Neural cell (in vitro differentiated cells): ENCODE results near the gene ATP2B2.

Experiments
- EP300 ChIP-seq: fragments of 450-650 bp; conservative IDR thresholded peaks from 2 replicates; pipeline ENCODE4 v1.6.1; 2014; ENCODE audit warnings: antibody characterized with exemption, mild to moderate bottlenecking, moderate library complexity; ENCODE audit not compliant: poor library complexity, severe bottlenecking
- EZH2 ChIP-seq: fragments of 200-600, 300-800 bp; shearing (Covaris generic), sonication (generic); IDR thresholded peaks from 2 replicates; pipeline ENCODE4 v1.6.1; 2014; ENCODE audit warnings: antibody characterized with exemption, low read length, borderline replicate concordance, mild to moderate bottlenecking; ENCODE audit not compliant: insufficient read depth, poor library complexity, severe bottlenecking
- RAD21 ChIP-seq: fragments of 450-650 bp; conservative IDR thresholded peaks from 2 replicates; pipeline ENCODE4 v1.6.1; 2014; ENCODE audit warnings: antibody characterized with exemption, mild to moderate bottlenecking, moderate library complexity
- TAF1 ChIP-seq: IDR thresholded peaks from 2 replicates; pipeline ENCODE4 v1.6.1; 2012; ENCODE audit warnings: low read depth
- TF ChIP-seq, protein P1 (sequence below): fragments of 450-650 bp; IDR thresholded peaks from 2 replicates; pipeline ENCODE4 v1.5.1; 2014; ENCODE audit warnings: antibody characterized with exemption, mild to moderate bottlenecking, moderate library complexity; ENCODE audit not compliant: poor library complexity, severe bottlenecking
- TF ChIP-seq, protein P2 (sequence below): IDR thresholded peaks from 2 replicates; pipeline ENCODE4 v1.6.1; 2012; ENCODE audit warnings: borderline replicate concordance

DNA sequence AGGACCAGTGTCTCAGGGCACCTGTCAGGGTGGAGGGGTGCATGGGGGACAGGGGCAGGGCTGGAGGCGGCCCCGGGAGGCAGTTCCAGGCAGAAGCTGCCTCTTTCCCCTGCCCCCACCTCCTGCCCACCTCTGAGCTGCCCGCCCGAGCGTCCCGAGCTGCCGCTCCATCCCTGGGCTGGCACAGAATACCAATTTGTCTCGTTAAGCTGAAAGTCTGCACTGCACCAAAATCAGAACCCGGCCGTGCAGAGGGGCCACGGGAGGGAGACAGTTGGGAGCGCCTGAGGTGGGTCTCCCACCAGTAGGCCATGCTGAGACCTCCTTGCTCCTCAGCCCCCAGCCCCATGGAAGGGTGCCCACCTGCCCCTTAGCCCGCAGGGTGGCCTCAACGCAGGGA is 1.3 kb upstream of the ATP2B2 start:
- TF ChIP-seq, protein P1, sequence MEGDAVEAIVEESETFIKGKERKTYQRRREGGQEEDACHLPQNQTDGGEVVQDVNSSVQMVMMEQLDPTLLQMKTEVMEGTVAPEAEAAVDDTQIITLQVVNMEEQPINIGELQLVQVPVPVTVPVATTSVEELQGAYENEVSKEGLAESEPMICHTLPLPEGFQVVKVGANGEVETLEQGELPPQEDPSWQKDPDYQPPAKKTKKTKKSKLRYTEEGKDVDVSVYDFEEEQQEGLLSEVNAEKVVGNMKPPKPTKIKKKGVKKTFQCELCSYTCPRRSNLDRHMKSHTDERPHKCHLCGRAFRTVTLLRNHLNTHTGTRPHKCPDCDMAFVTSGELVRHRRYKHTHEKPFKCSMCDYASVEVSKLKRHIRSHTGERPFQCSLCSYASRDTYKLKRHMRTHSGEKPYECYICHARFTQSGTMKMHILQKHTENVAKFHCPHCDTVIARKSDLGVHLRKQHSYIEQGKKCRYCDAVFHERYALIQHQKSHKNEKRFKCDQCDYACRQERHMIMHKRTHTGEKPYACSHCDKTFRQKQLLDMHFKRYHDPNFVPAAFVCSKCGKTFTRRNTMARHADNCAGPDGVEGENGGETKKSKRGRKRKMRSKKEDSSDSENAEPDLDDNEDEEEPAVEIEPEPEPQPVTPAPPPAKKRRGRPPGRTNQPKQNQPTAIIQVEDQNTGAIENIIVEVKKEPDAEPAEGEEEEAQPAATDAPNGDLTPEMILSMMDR, result no peak
- TF ChIP-seq TAF1, result no peak
- no peak for TF ChIP-seq EZH2
- TF ChIP-seq, protein P2, sequence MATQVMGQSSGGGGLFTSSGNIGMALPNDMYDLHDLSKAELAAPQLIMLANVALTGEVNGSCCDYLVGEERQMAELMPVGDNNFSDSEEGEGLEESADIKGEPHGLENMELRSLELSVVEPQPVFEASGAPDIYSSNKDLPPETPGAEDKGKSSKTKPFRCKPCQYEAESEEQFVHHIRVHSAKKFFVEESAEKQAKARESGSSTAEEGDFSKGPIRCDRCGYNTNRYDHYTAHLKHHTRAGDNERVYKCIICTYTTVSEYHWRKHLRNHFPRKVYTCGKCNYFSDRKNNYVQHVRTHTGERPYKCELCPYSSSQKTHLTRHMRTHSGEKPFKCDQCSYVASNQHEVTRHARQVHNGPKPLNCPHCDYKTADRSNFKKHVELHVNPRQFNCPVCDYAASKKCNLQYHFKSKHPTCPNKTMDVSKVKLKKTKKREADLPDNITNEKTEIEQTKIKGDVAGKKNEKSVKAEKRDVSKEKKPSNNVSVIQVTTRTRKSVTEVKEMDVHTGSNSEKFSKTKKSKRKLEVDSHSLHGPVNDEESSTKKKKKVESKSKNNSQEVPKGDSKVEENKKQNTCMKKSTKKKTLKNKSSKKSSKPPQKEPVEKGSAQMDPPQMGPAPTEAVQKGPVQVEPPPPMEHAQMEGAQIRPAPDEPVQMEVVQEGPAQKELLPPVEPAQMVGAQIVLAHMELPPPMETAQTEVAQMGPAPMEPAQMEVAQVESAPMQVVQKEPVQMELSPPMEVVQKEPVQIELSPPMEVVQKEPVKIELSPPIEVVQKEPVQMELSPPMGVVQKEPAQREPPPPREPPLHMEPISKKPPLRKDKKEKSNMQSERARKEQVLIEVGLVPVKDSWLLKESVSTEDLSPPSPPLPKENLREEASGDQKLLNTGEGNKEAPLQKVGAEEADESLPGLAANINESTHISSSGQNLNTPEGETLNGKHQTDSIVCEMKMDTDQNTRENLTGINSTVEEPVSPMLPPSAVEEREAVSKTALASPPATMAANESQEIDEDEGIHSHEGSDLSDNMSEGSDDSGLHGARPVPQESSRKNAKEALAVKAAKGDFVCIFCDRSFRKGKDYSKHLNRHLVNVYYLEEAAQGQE, result no peak
- TF ChIP-seq RAD21, result no peak
- no peak for TF ChIP-seq EP300
